Inflammatory macrophage (primary cell): ENCODE results near the gene ZNF333.
"Not testable (repeated sequence)": the region's sequence is repeated elsewhere in the genome, so short reads cannot be mapped to it uniquely, and the experiment has no call there.

Experiments
- DNase-seq, 2 donors: peaks; one replicate each; pipeline ENCODE4 v3.0.0-alpha.2; 2020 to 2022

Gene ZNF333

GRCh38 chr19:14769201-14769600, 79.4 kb downstream of the ZNF333 start:
- no peak for DNase-seq

GRCh38 chr19:14770136-14770535, 80.3 kb downstream of the ZNF333 start:
- DNase-seq, result no peak

GRCh38 chr19:14770944-14771839, 81.3 kb downstream of the ZNF333 start:
- DNase-seq, result no peak

- no peak for DNase-seq
Observed at GRCh38 chr19:14772467-14772866, 82.6 kb downstream of the ZNF333 start.

- DNase-seq, result no peak
Observed at GRCh38 chr19:14772995-14773394, 83.1 kb downstream of the ZNF333 start.

- not testable (repeated sequence) for DNase-seq
Observed at GRCh38 chr19:14773722-14774121, 83.9 kb downstream of the ZNF333 start.

GRCh38 chr19:14774373-14774772, 84.5 kb downstream of the ZNF333 start:
- DNase-seq, result no peak

- not testable (repeated sequence) for DNase-seq
Observed at GRCh38 chr19:14775326-14775725, 85.5 kb downstream of the ZNF333 start.

- peak; percentile 40 to 57 for DNase-seq
Observed at GRCh38 chr19:14775869-14776586, 86.2 kb downstream of the ZNF333 start.

GRCh38 chr19:14777645-14778044, 87.8 kb downstream of the ZNF333 start:
- DNase-seq, result not testable (repeated sequence)

GRCh38 chr19:14778110-14778845, 88.4 kb downstream of the ZNF333 start, which contains the start of gene ADGRE2:
Gene ADGRE2, minus strand, starts transcription at chr19:14778560. Its CDS starts 1,804 bp downstream, at chr19:14776756.
- peak; percentile 33 to 40 for DNase-seq

- DNase-seq, result peak; percentile 23 to 36
Observed at GRCh38 chr19:14779151-14779550, 89.3 kb downstream of the ZNF333 start.

- DNase-seq, result not testable (repeated sequence)
Observed at GRCh38 chr19:14780622-14781225, 90.9 kb downstream of the ZNF333 start.

GRCh38 chr19:14781713-14782536, 92.1 kb downstream of the ZNF333 start:
- not testable (repeated sequence) for DNase-seq

- peak in 1 of 2 donors; percentile 31 for DNase-seq
Observed at GRCh38 chr19:14782626-14783409, 93.0 kb downstream of the ZNF333 start.
